Measurements from ENCODE around the gene CC2D1A.
A peak's percentile ranks its signal among the peaks of the same experiment; 100 is the strongest.

Gene CC2D1A

DNA sequence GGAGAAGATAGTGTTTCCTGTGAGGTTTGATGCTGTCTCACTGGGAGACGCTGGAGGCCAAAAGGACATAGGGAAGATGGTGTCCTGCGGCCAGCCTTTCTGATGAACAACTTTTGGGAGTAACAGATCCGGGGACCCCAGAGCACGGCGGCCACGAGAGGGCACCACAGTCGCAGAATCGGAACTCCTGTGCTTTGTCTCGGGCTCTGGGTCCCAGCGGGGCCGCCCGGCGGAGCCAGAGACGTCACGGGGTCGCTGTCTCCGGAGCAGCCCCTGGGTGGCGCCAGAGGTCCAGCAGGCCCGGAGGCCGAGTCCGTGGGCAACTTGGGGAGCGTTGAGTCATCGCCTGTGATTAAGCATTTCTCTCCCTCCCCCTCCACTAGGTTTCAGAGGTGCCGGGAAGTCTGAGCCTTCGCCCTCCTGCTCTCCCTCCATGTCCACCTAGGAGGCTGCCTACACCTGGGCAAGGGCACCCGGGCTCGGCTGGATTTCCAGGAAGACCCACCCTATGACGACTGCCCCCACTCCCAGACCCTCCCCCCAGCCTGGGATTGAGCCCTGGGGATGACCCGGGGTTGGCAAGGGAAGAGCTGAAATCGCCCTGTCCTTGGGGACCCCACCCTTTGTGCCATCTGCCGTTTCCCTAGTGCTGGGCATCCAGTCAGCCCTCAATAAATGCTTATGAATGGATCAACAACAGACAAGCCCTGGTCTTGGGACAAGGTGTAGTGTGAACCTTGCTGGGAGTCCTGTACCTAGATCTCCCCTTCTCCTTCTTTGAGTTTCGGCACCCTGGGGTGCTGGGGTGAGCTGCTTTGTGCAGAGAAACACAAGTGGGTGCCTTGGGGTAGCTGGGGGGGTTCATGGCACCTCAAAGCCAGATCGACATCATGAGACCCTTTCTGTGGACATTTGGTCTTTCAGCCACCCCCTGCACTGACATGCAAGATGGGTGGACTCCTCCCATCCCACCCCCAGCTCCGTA lies 25.6 kb upstream of the CC2D1A start:
- peak; percentile 80 to 97 (median 96) for DNase-seq

GRCh38 chr19:13881251-13881691 lies 24.7 kb upstream of the CC2D1A start:
- DNase-seq = no peak

DNA sequence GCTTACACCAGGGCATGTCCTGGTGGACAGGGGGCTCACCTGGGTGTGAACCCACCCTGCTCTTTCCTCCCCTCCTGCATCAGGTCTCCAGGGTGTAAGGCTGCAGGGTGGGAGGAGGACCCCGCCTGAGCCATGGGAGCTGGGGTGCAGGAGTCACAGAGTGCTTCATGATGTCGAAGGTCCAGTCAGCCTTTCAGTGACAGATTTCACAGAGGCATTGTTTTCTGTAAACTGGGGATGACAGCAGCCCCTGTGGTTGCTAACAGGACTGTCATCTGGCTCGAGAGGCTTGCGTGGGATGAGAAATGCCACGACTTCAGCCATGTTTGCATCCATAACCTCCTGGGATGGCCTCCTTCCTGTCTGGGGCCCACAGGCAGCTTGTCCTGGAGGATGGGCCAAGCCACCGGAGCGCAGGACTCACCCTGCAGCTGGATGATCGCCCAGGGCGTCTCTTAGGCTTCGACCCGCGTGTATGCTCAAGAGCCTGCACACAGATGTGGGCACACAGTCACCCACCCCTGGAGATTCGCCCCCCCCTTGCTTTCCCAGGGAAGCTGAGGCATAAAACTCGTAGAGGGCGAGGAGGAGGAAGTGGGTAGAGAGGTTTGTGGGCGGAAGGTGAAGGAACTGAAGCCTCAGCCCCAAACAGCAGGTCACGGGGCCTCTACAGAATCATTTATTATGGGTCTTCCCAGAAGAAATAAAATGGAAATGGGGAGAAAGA lies 24.1 kb upstream of the CC2D1A start:
- no peak for DNase-seq

- no peak for DNase-seq
Measured at GRCh38 chr19:13882419-13882795, 23.6 kb upstream of the CC2D1A start.

GRCh38 chr19:13882836-13883235 lies 23.2 kb upstream of the CC2D1A start:
- DNase-seq = no peak

DNA sequence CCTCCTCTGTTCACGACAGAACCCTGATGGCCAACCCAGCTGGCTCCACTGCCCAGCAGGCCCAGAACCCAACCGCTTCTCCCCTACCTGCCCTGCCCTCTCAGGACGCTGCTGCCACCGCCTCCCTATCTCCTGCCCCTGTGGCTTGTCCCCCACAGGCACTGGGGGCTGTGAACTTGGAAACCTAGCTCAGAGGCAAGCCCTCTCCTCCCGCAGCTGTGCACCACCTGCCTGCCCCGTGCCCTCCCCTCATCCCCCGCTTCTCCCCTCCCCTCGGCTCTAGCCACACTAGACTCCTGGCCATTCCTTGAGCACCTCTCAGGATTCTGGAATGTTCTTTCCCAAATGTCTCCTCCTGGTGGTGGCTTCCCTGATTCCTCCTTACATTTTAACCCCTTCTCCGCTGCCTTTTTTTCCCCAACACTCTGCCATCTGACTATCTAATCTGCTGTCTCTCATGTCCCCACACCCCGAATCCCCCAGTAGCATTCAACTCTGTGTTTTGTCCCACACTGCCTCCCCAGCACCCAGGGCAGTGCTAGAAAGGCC lies 22.4 kb upstream of the CC2D1A start:
- DNase-seq = peak in 1 of 3 experiments; percentile 47

GRCh38 chr19:13884726-13885591 lies 21.0 kb upstream of the CC2D1A start:
- DNase-seq = peak; percentile 22 to 95 (median 92)

GRCh38 chr19:13885826-13886365 lies 20.1 kb upstream of the CC2D1A start:
- DNase-seq = no peak

GRCh38 chr19:13887018-13887436 lies 19.0 kb upstream of the CC2D1A start:
- no peak for DNase-seq

DNA sequence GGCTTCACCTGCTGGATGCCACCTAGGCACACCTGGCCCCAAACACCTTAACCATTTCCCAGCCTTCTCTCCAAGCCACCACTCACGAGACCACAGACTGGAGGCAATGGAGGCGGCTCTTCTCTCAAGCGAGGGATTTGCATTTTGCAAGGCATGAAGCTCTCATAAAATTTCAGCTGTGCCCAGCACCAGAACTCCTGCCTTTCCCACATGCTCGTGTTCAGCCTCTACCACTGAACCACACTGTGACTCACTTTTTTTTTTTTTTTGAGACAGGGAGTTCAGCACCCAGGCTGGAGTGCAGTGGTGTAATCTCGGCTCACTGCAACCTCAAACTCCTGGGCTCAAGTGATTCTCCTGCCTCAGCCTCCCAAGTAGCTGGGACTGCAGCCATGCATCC lies 18.5 kb upstream of the CC2D1A start:
- DNase-seq = no peak

DNA sequence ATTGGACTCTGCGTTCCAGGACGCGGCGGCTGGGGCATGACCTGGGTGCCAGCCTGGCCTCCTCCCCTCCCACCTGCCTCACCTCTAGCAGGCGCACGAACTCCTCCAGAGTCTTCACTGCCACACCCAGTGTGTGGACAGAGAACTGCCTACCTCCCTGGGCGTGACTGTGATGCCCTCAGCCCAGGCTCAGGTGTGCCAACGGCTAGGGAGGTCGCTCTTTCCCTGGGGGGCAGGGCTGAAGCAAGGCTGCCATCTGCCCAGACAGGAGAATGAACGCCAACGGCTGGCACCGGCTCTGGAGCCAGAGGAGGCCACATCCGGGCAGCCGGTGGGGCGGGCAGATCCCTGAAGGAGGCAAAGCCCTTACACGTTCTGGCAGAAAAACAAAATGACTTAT lies 17.7 kb upstream of the CC2D1A start:
- DNase-seq = no peak

DNA sequence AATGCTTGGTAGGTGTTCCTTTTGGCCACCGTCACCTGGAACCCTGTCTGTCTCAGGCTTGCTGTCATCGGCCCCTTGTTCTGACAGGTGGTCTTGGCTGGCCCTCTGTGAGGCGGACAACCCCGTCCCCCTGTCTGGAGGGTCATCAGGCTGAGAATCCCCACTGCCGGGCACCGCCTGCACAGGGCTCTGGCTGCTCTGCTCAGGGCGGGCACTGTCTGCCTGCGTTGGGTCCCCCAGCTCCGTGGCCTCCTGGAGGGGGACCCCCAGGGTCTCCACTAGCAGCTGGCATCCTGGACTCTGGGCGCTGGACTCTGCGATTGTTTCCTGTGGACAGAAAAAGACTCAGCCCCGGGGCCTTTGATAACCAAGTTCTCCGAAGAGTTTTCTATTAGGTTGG lies 15.9 kb upstream of the CC2D1A start:
- no peak for DNase-seq

GRCh38 chr19:13892870-13893269 lies 13.1 kb upstream of the CC2D1A start:
- DNase-seq = no peak

DNA sequence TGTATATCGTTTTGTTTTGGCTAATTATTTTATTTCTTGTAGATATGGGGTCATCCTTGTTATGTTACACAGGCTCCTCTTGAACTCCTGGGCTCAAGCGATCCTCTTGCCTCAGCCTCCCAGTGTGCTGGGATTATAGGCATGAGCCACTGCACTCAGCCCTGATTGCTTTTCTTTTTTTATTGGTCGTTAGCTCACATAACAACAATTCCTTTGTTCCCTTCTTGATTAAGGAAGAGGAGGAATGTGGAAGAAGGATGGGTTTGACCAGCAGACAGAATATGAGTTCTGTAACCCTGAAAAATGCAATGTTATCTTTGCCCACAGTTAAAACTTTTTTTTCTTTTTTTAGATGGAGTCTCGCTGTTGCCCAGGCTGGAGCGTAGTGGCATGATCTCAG lies 11.4 kb upstream of the CC2D1A start:
- DNase-seq = no peak

- no peak for DNase-seq
Measured at GRCh38 chr19:13896227-13896626, 9.8 kb upstream of the CC2D1A start.

DNA sequence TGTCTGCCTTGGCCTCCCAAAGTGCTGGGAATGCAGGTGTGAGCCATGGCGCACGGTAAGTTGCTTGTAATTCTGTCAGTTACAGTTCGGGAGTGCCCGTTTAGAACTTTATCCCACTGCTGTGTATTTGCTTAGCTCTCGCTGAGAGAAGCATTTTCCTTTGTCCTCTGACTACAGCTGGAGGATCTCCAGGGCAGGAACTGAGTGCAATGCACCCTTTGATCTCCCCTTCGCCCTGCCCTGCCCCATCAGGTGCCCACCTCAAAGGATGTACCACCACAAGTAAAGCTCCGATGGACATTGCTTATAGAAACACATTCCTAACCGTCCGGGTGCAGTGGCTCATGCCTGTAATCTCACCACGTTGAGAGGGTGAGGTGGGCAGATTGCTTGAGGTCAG lies 6.6 kb upstream of the CC2D1A start:
- peak in 1 of 3 experiments; percentile 19 for DNase-seq

GRCh38 chr19:13899912-13900584 lies 6.0 kb upstream of the CC2D1A start:
- no peak for DNase-seq

DNA sequence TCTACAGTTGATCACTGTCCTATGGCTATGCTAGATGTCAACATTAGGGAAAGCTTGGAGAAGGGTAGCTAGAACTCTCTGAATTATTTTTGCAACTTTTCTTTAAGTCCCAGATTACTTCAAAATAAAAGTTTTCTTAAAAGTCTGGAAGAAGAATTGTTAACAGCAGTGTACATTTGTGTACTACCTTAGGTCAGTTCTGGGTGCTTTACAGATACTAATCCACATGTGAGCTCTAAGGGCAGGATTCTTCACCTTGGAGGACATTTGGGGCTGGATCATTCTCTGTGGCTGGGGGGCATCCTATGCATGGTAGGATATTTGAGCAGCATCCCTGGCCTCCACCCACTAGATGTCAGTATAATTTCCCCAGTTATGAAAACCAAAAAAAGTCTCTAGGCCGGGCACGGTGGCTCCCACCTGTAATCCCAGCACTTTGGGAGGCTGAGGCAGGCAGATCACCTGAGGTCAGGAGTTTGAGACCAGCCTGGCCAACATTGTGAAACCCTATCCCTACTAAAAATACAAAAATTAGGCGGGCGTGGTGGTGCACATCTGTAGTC lies 2.9 kb upstream of the CC2D1A start:
- peak in 1 of 3 experiments; percentile 25 for DNase-seq

GRCh38 chr19:13906521-13906904 lies 512 bp downstream of the CC2D1A start:
- DNase-seq = peak in 2 of 3 experiments; percentile 60 to 68

DNA sequence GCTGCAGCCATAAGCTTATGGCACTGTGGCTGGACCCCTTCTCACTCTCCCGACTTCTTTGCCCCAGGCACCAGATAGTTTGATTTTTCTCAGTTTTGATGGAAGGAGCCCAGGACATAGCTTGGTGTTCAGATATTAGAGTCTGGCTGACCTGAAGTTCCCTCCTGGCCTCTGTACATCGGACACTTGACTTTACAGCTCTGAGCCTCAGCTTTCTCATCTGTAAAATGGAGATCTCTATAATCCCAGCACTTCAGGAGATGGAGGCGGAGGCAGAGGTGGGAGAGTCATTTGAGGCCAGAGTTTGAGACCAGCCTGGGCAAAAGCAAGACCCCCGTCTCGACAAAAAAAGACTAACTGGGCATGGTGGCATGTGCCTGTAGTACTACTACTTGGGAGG lies 909 bp downstream of the CC2D1A start:
- DNase-seq = no peak

- no peak for DNase-seq
Measured at GRCh38 chr19:13908674-13909073, 2.7 kb downstream of the CC2D1A start.

Measured in NCI-H1417 (cell line).